SU-DHL-6 (cell line): ENCODE measurements around the gene KRTAP21-3.

ENCODE experiments used
- H2AFZ ChIP-seq: fragments of 200-600 bp; sonication (generic); 2 replicates; pipeline ENCODE4 v1.6.1; 2014; ENCODE audit warnings: low read depth, mild to moderate bottlenecking, moderate library complexity, mixed read lengths, antibody characterized with exemption, low read length; ENCODE audit not compliant: severe bottlenecking
- H3F3A ChIP-seq: fragments of 200-600 bp; shearing (Covaris generic); 2 replicates; pipeline ENCODE4 v1.6.0; 2016; ENCODE audit warnings: antibody characterized with exemption, mild to moderate bottlenecking; ENCODE audit not compliant: insufficient read depth
- H3K27ac ChIP-seq: fragments of 200-600 bp; sonication (generic); 2 replicates; pipeline ENCODE4 v1.5.1; 2016; ENCODE audit warnings: low read depth, mild to moderate bottlenecking, low read length, moderate library complexity, mixed read lengths
- H3K27me3 ChIP-seq: fragments of 200-600 bp; sonication (generic), shearing (Covaris generic); 2 replicates; pipeline ENCODE4 v1.6.0; 2014; ENCODE audit warnings: mild to moderate bottlenecking, low read length
- H3K36me3 ChIP-seq: fragments of 200-600 bp; sonication (generic); 2 replicates; pipeline ENCODE4 v1.6.1; 2014; ENCODE audit warnings: mild to moderate bottlenecking, low read length, mixed read lengths
- H3K4me2 ChIP-seq: fragments of 300-600, 200-600 bp; shearing (Covaris generic), sonication (generic); 2 replicates; pipeline ENCODE4 v1.6.0; 2014; ENCODE audit warnings: low read length, low read depth, mild to moderate bottlenecking; ENCODE audit not compliant: poor library complexity, severe bottlenecking
- H3K4me3 ChIP-seq: fragments of 200-600 bp; sonication (generic); 2 replicates; pipeline ENCODE4 v1.5.1; 2014; ENCODE audit warnings: antibody characterized with exemption, low read length, mild to moderate bottlenecking, mixed read lengths; ENCODE audit not compliant: insufficient read depth, poor library complexity, severe bottlenecking
- H3K79me2 ChIP-seq: fragments of 200-600 bp; sonication (generic); 2 replicates; pipeline ENCODE4 v1.6.1; 2014; ENCODE audit warnings: mild to moderate bottlenecking, low read length, moderate library complexity; ENCODE audit not compliant: insufficient read depth
- H3K9ac ChIP-seq: fragments of 200-600 bp; sonication (generic); 2 replicates; pipeline ENCODE4 v1.7.0; 2014; ENCODE audit warnings: mild to moderate bottlenecking, low read length
- H3K9me2 ChIP-seq: fragments of 200-600 bp; sonication (generic); replicated peaks from 2 replicates; pipeline ENCODE4 v1.6.1; 2014; ENCODE audit warnings: low read length; ENCODE audit not compliant: insufficient read depth
- H3K9me3 ChIP-seq: fragments of 200-600 bp; sonication (generic); 2 replicates; pipeline ENCODE4 v1.6.1; 2014; ENCODE audit warnings: low read length, mixed read lengths; ENCODE audit not compliant: insufficient read depth
- H4K20me1 ChIP-seq: fragments of 200-600 bp; sonication (generic); 2 replicates; pipeline ENCODE4 v1.6.1; 2014; ENCODE audit warnings: low read depth, mild to moderate bottlenecking, antibody characterized with exemption, low read length, moderate library complexity, mixed read lengths
- EZH2phosphoT487 ChIP-seq: fragments of 200-600 bp; sonication (generic), shearing (Covaris generic); conservative IDR thresholded peaks from 2 replicates; pipeline ENCODE4 v1.6.1; 2018; ENCODE audit warnings: mild to moderate bottlenecking, antibody characterized with exemption, low read length, moderate library complexity, mixed read lengths
- TF ChIP-seq, protein P1 (sequence below): fragments of 200-600 bp; sonication (generic); IDR thresholded peaks from one replicate; pipeline ENCODE4 v1.5.1; 2017; ENCODE audit warnings: antibody characterized with exemption, mild to moderate bottlenecking, low read length, moderate library complexity; ENCODE audit not compliant: insufficient read depth, poor library complexity, severe bottlenecking

Gene KRTAP21-3

DNA sequence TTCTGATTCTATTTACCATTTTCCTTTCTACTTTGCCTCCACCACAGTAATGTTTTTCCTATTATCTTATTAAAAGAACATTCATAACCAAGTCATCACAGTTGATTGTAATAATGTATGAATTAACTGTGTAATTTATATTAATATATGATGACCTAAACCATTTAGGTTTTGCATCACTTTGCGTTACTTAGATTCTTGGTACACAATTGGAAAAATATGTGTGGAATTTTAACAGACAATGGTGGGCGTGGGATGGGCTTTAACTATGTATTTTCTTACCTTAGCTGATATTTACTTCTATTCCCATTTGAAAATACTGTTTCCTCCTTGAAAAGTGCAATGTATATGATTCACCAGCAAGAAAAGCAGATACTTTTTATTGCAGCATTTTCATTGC, 3.6 kb downstream of the KRTAP21-3 start:
- H3K79me2 ChIP-seq = no peaks in the 10 kb centered on the region
- H3F3A ChIP-seq = no peaks in the 10 kb centered on the region
- H3K4me2 ChIP-seq = no peak overlapping the region
- no peaks in the 10 kb centered on the region for H3K9me3 ChIP-seq
- no peak overlapping the region for H3K4me3 ChIP-seq
- H3K9me2 ChIP-seq = no peaks in the 10 kb centered on the region
- H3K27ac ChIP-seq = no peak overlapping the region
- H3K9ac ChIP-seq = no peak overlapping the region
- H4K20me1 ChIP-seq = no peaks in the 10 kb centered on the region
- H3K27me3 ChIP-seq = no peaks in the 10 kb centered on the region
- H3K36me3 ChIP-seq = no peaks in the 10 kb centered on the region
- TF ChIP-seq EZH2phosphoT487 = no peak
- TF ChIP-seq, protein P1, sequence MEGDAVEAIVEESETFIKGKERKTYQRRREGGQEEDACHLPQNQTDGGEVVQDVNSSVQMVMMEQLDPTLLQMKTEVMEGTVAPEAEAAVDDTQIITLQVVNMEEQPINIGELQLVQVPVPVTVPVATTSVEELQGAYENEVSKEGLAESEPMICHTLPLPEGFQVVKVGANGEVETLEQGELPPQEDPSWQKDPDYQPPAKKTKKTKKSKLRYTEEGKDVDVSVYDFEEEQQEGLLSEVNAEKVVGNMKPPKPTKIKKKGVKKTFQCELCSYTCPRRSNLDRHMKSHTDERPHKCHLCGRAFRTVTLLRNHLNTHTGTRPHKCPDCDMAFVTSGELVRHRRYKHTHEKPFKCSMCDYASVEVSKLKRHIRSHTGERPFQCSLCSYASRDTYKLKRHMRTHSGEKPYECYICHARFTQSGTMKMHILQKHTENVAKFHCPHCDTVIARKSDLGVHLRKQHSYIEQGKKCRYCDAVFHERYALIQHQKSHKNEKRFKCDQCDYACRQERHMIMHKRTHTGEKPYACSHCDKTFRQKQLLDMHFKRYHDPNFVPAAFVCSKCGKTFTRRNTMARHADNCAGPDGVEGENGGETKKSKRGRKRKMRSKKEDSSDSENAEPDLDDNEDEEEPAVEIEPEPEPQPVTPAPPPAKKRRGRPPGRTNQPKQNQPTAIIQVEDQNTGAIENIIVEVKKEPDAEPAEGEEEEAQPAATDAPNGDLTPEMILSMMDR = no peak
- no peak overlapping the region for H2AFZ ChIP-seq

DNA sequence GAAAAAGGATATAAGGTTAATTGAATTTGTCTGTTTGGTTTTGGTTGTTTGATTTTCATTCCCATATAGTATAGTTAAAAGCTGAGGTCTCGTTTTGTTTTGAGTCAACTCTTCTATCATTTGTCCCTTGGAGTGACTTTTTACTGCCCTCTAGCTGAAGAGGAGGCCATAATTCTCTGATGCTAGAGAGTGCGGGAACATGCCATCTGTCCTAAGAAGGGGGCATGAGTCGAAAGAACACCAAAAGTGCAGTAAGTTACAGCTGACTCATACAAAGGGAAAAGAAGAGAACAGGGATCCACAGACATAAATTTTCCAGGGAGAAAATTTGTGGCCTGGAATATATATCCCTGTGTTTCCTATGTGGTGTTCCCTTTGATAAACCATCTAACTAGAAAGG, 4.1 kb downstream of the KRTAP21-3 start:
- H3K9me2 ChIP-seq = no peaks in the 10 kb centered on the region
- no peak overlapping the region for H3K9ac ChIP-seq
- H3K79me2 ChIP-seq = no peaks in the 10 kb centered on the region
- H3K4me3 ChIP-seq = no peak overlapping the region
- H3K27ac ChIP-seq = no peak overlapping the region
- no peaks in the 10 kb centered on the region for H4K20me1 ChIP-seq
- no peaks in the 10 kb centered on the region for H3K36me3 ChIP-seq
- no peak overlapping the region for H2AFZ ChIP-seq
- H3F3A ChIP-seq = no peaks in the 10 kb centered on the region
- H3K9me3 ChIP-seq = no peaks in the 10 kb centered on the region
- H3K27me3 ChIP-seq = no peaks in the 10 kb centered on the region
- no peak overlapping the region for H3K4me2 ChIP-seq
- no peak for TF ChIP-seq EZH2phosphoT487
- TF ChIP-seq, protein P1 = no peak

DNA sequence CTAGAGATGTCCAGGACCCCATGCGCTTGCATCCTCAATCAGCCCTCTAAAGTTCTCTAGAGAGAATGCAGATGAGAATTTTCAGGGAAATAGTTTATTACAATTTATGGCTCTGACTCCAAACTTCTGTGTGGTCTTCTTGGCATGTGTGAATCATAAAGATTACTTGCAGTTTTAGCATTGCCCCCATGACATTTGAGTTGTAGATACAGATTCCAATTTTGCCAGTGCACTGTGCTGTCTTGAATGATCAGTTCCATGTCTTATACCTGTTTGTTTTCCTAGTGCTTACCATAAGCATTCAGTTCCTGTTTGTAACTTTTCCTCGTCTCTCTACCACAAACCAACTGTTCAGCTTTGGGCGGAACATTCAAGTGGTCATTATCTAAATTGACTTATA, 4.8 kb downstream of the KRTAP21-3 start:
- Histone ChIP-seq H3K27me3 (no peaks in the 10 kb centered on the region), H3K9ac (no peak overlapping the region), H3K79me2 (no peaks in the 10 kb centered on the region), H2AFZ (no peak overlapping the region), H4K20me1 (no peaks in the 10 kb centered on the region), H3K4me2 (no peak overlapping the region), H3K9me3 (no peaks in the 10 kb centered on the region), H3F3A (no peaks in the 10 kb centered on the region), H3K4me3 (no peak overlapping the region), H3K27ac (no peak overlapping the region), H3K36me3 (no peaks in the 10 kb centered on the region), H3K9me2 (no peaks in the 10 kb centered on the region)
- no peak for TF ChIP-seq EZH2phosphoT487
- TF ChIP-seq, protein P1 = no peak

DNA sequence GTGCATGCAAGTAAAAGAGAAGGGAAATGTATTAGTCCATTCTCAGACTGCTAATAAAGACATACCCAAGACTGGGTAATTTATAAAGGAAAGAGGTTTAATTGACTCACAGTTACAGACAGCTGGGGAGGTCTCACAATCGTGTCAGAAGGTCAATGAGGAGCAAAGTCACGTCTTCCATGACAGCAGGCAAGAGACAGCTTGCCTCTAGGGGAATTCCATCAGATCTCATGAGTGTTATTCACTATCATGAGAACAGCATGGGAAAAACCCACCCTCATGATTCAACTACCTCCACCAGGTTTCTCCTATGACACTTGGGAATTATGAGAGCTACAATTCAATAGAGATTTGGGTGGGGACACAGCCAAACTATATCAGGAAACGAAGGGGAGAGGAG, 8.1 kb downstream of the KRTAP21-3 start:
- no peak overlapping the region for H3K27ac ChIP-seq
- H3K9ac ChIP-seq = no peak overlapping the region
- no peaks in the 10 kb centered on the region for H4K20me1 ChIP-seq
- no peaks in the 10 kb centered on the region for H3K27me3 ChIP-seq
- no peaks in the 10 kb centered on the region for H3K9me3 ChIP-seq
- H3K79me2 ChIP-seq = no peaks in the 10 kb centered on the region
- H3K4me2 ChIP-seq = no peak overlapping the region
- H3K36me3 ChIP-seq = no peaks in the 10 kb centered on the region
- H3F3A ChIP-seq = no peaks in the 10 kb centered on the region
- H3K4me3 ChIP-seq = no peak overlapping the region
- H2AFZ ChIP-seq = no peak overlapping the region
- H3K9me2 ChIP-seq = no peaks in the 10 kb centered on the region
- TF ChIP-seq, protein P1 = no peak
- no peak for TF ChIP-seq EZH2phosphoT487
